NOMO-1 treated with DMSO at 0.1 percent for 48 hours (cell line): Measurements from ENCODE around the gene TEX261.

Experiments used
- DNase-seq: peaks from one replicate; lab custom pipeline; 2025; ENCODE audit not compliant: unreplicated experiment; lab: John Stamatoyannopoulos, UW

TEX261 gene

GRCh38 chr2:70937866-70938585, 56.6 kb downstream of the TEX261 start:
- DNase-seq = no peak

GRCh38 chr2:70936979-70937811, 57.5 kb downstream of the TEX261 start:
- no peak for DNase-seq

- no peak for DNase-seq
These were observed 58.3 kb downstream of the TEX261 start for GRCh38 chr2:70936165-70936978.
